Right lobe of liver (tissue), 6 donors: ENCODE measurements around the gene FMNL1. TPM values are rescaled to one million over a fixed set of nuclear protein-coding genes. Genes with fewer than 3 reads are reported as not detected.

Experiments
- ATAC-seq, 4 donors: fragments of 200-7000 bp; cut with Tn5 transposase; one replicate each; pipeline ENCODE4 v1.9.1; 2020; ENCODE audit warnings: mild to moderate bottlenecking in 4 of 4, moderate library complexity in 4 of 4
- DNase-seq, 3 donors: peaks; one replicate each; pipeline ENCODE4 v3.0.0-alpha.2; 2020
- H3K27ac ChIP-seq, 3 donors: fragments of 200-600 bp; one replicate each; pipeline ENCODE4 v1.8.0; 2022
- H3K27me3 ChIP-seq, 2 donors: fragments of 200-600 bp; one replicate each; pipeline ENCODE4 v1.8.0; 2022
- H3K36me3 ChIP-seq, 4 donors: fragments of 200-600 bp; sonication (generic) in 1 of 4; one replicate each; pipeline versions ENCODE4 v1.5.1 to v1.8.0; 2017 to 2022; ENCODE audit warnings: control low read depth in 1 of 4
- H3K4me1 ChIP-seq, 4 donors: fragments of 200-600 bp; sonication (generic) in 1 of 4; one replicate each; pipeline versions ENCODE4 v1.5.1 to v1.8.0; 2017 to 2022; ENCODE audit warnings: control low read depth in 1 of 4
- H3K4me3 ChIP-seq, 3 donors: fragments of 200-600 bp; one replicate each; pipeline ENCODE4 v1.8.0; 2022
- H3K9me3 ChIP-seq, 4 donors: fragments of 200-600 bp; sonication (generic) in 1 of 4; one replicate each; pipeline versions ENCODE4 v1.5.1 to v1.8.0; 2017 to 2022; ENCODE audit warnings: control low read depth in 1 of 4
- POLR2A ChIP-seq: fragments of 450-650 bp; IDR thresholded peaks from one replicate; pipeline ENCODE4 v1.6.1; 2017; ENCODE audit warnings: antibody characterized with exemption, mild to moderate bottlenecking
- WGBS: methylation state at CpG from one replicate; pipeline ENCODE4 v1.1.6; 2018; ENCODE audit warnings: low coverage, low lambda C conversion rate; ENCODE audit not compliant: insufficient coverage; ENCODE audit errors: missing lambda C conversion rate; 5-methylcytosine and 5-hydroxymethylcytosine counted together
- intact Hi-C, 2 donors: fragments of 100-400 bp; cut with DNase I; formaldehyde crosslinking; loops; one replicate each; pipeline versions ENCODE4 v1.11.2 to v1.14.1; 2022
- total RNA-seq, 6 experiments: library from RNA; depleted of rRNA in 2 of 6; stranded (reverse); fragments of >200 nt in 2 of 6; fragmentation: NEBNext Ultra II Directional in 3 of 6; extraction: Animal tissue kit (Norgen Biotek cat#: 25700) in 3 of 6; gene quantifications; one replicate each; pipeline versions ENCODE4 v1.1.0 to v1.2.4, GENCODE V29; 2016 to 2023
- TF ChIP-seq, protein P1 (sequence below), 4 donors: fragments of 200-600 bp in 3 of 4; fragments of 450-650 bp in 1 of 4; IDR thresholded peaks; one replicate each; pipeline versions ENCODE4 v1.5.1 to v1.8.0; 2016 to 2022; ENCODE audit warnings: antibody characterized with exemption in 4 of 4, mild to moderate bottlenecking in 2 of 4
- donor health status: DM: no; HTN: yes; CAD: no.
- donor health status: DM: no; HTN: no; CAD: no.
- donor health status: DM: no; HTN: no; CAD: no.
- donor health status: DM: no; HTN: yes; CAD: no.
- donor health status: DM: no; HTN: yes; CAD: no.

FMNL1 gene
- total RNA-seq, 6 experiments from 2014 or later: 3.7 to 10.0 (median 5.1) TPM

DNA sequence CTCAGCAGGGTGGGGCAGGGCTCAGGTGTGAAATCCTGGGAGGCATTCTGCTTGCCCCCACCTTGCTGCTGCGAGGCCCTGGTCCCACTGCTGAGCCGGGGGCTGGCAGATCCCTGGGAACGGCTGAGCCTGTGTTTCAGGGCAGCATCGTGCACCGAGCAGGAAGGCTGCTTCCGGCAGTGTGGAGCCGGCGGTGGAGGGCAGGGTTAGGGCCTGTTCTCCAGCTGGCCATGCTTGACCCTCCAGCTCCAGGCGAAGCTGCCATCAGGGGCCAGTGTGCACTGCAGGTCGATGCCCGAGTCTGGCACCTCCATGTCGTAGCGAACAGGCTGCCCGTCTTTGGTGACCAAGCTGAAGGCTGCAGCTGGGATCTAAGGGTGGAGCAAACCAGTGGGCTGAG lies 42.7 kb downstream of the FMNL1 start:
- TF ChIP-seq POLR2A: no peak
- TF ChIP-seq, protein P1, sequence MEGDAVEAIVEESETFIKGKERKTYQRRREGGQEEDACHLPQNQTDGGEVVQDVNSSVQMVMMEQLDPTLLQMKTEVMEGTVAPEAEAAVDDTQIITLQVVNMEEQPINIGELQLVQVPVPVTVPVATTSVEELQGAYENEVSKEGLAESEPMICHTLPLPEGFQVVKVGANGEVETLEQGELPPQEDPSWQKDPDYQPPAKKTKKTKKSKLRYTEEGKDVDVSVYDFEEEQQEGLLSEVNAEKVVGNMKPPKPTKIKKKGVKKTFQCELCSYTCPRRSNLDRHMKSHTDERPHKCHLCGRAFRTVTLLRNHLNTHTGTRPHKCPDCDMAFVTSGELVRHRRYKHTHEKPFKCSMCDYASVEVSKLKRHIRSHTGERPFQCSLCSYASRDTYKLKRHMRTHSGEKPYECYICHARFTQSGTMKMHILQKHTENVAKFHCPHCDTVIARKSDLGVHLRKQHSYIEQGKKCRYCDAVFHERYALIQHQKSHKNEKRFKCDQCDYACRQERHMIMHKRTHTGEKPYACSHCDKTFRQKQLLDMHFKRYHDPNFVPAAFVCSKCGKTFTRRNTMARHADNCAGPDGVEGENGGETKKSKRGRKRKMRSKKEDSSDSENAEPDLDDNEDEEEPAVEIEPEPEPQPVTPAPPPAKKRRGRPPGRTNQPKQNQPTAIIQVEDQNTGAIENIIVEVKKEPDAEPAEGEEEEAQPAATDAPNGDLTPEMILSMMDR (IDR thresholded peaks at IDR 0.05): no peak
- H3K9me3 ChIP-seq: no peaks in the 10 kb centered on the region
- no peaks in the 10 kb centered on the region for H3K27me3 ChIP-seq
- ATAC-seq: no peak
- DNase-seq: peak in 1 of 3 donors; percentile 40
- H3K4me1 ChIP-seq: peaks cover 0 to 16% (median 0%) of the 10 kb centered on the region in 4 donors
- no CpG with 5 or more reads among the region's 14 CpGs for WGBS
- intact Hi-C loops: no loop called here
- H3K36me3 ChIP-seq: peaks cover under 1 to 35% (median 16%) of the 10 kb centered on the region in 4 donors
- no peak overlapping the region for H3K27ac ChIP-seq
- no peak overlapping the region for H3K4me3 ChIP-seq

DNA sequence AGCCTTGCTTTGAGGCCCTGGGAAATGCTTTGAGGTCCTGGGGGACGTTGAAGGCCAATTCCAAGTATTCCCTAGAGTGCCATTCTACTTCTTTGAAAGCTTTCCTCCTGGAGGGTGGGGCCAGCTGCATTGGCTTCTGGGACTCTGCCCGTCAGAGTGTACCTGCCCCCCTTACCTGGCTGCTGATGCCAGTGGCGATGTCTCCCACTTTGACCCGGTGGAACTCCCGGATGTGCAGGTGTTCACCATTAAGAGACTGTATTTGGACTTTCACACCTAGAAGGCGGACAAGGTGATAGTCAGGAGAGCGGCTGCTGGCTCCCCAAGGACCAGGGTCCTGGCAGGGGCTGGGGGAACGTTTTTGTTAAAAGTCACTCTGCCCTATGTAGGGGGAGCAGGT lies 43.3 kb downstream of the FMNL1 start:
- Histone ChIP-seq H3K36me3 (peaks cover 5 to 40% (median 21%) of the 10 kb centered on the region in 4 donors), H3K27me3 (no peaks in the 10 kb centered on the region), H3K9me3 (no peaks in the 10 kb centered on the region), H3K27ac (no peak overlapping the region), H3K4me3 (no peak overlapping the region), H3K4me1 (peaks cover 0 to 16% (median 0%) of the 10 kb centered on the region in 4 donors)
- TF ChIP-seq, protein P1 (IDR thresholded peaks at IDR 0.05): no peak
- no peak for TF ChIP-seq POLR2A
- ATAC-seq (no peak), DNase-seq (no peak)
- WGBS: 85% methylated on average over 4 of the region's 8 CpGs
- intact Hi-C loops: no loop called here

DNA sequence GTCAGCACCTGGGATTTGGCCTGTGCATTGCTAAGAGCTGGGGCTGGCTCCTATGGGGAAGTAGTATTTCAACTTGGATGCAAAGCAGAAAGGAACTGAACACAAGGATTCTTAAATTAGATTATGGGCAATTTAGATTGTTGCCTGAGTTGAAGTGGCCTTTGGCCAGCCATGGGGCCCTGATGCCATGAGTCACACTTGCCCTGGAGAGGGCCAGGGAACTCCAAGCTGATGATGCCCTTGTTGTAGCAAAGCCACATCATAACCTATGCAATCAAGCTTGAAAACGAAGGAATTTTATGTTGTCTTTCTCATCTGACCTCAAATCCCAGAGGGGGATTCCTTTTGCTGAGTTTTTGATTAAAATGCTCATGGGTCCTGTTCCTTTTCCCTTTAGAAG lies 44.1 kb downstream of the FMNL1 start:
- TF ChIP-seq, protein P1 (IDR thresholded peaks at IDR 0.05): no peak
- TF ChIP-seq POLR2A: no peak
- Histone ChIP-seq H3K36me3 (peaks cover 5 to 49% (median 26%) of the 10 kb centered on the region in 4 donors), H3K4me1 (peaks cover 0 to 16% (median 0%) of the 10 kb centered on the region in 4 donors), H3K4me3 (no peak overlapping the region), H3K9me3 (no peaks in the 10 kb centered on the region), H3K27ac (no peak overlapping the region), H3K27me3 (no peaks in the 10 kb centered on the region)
- DNase-seq (no peak), ATAC-seq (peak in 1 of 4 donors; percentile 45)
- intact Hi-C loops: no loop called here
- 78% methylated on average over 1 of the region's 1 CpG for WGBS

DNA sequence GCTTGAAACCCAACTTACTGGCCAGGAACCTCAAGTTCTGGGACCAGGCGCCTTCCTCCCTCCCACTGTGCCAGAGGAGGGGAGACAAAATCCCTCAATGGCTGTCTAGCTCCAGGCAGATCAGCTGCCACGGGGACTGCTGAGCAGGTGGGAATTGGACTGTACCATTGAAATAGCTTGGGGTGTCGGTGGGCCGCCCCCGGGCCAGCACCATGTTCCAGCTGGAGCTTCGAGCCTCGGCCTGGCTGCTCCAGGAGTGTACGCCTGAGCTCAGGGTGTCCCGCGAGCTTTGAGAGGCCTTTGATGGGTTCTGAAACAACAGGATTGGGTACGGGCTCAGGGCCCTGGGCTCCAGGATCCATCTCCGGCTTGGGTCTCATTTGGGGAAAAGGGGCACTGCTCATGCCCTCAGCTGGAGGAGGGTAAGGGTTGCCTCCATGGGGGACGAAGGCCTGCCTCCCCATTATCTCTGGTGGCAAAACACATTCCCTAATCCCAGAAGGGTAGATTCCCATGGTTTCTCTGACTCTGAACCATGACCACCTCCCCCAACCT lies 44.8 kb downstream of the FMNL1 start:
- H3K36me3 ChIP-seq: peaks cover 5 to 53% (median 26%) of the 10 kb centered on the region in 4 donors
- intact Hi-C loops: no loop called here
- H3K27ac ChIP-seq: no peak overlapping the region

More for the DNA sequence above, 44.8 kb downstream of the FMNL1 start:
- Histone ChIP-seq H3K4me1 (peaks cover 0 to 18% (median 0%) of the 10 kb centered on the region in 4 donors), H3K4me3 (no peak overlapping the region), H3K9me3 (no peaks in the 10 kb centered on the region), H3K27me3 (no peaks in the 10 kb centered on the region)
- DNase-seq (no peak), ATAC-seq (no peak)
- TF ChIP-seq POLR2A: no peak
- TF ChIP-seq, protein P1 (IDR thresholded peaks at IDR 0.05): no peak
- WGBS: no CpG with 5 or more reads among the region's 13 CpGs
